Measurements from ENCODE around the gene ADAMTSL4. TPM values are rescaled to one million over a fixed set of nuclear protein-coding genes. Genes with fewer than 3 reads are reported as not detected.

Gene ADAMTSL4
- polyA plus RNA-seq, 1 of the 3 experiments (the other 2 are of a cell fraction) = 3.4 TPM

- TF ChIP-seq, protein P1, sequence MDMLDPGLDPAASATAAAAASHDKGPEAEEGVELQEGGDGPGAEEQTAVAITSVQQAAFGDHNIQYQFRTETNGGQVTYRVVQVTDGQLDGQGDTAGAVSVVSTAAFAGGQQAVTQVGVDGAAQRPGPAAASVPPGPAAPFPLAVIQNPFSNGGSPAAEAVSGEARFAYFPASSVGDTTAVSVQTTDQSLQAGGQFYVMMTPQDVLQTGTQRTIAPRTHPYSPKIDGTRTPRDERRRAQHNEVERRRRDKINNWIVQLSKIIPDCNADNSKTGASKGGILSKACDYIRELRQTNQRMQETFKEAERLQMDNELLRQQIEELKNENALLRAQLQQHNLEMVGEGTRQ (IDR thresholded peaks at IDR 0.05; ENCODE audit: borderline replicate concordance, low read depth, low read length) = no peak
These were observed 27.8 kb downstream of the ADAMTSL4 start (continued) for GRCh38 chr1:150576794-150577556.

DNA sequence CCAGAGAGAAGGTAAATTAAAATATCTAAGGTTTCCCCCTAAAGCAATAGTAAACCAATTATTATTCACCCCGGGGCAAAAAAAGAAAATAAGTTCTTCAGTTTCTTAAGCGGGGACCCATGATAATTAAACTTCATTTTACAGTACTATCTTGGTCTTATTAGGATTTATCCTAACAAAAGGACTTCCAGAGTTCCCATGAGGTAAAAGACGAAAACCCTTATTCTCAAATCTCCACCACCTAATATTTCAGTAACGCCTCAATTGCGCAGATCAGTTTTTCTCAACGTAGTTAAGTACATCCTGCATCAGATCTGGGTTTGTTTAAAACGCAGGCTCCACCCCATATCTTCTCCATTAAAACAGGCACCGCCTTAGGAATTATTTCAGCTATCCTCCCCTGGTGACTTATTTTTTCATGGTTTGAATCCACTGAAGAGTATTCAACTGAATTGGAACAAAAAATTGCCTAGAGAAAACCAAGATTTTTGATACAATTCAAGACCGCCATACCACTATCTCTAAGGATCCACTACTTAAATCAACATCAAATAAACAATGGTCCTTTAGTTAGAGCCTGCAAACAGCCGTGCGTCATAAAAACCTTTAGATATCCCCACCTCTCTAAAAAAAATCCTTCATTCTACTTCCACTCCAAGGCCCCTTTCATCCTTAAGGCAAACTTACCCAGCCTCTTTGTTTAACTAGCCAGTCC, 28.5 kb downstream of the ADAMTSL4 start:
- Histone ChIP-seq H3K36me3 (replicated peaks in 1 of 2; ENCODE audit: control insufficient read depth in 1 of 2, insufficient read depth in 2 of 2, low read length in 1 of 2) (peaks cover 54 to 64% of the 10 kb centered on the region in 2 experiments), H3K9ac (peak overlapping the region; percentile 100), H3K27me3 (ENCODE audit: insufficient read depth) (no peaks in the 10 kb centered on the region), H3K9me2 (no peaks in the 10 kb centered on the region), H3F3A (replicated peaks; ENCODE audit: insufficient read depth) (peaks cover 68% of the 10 kb centered on the region), H3K4me2 (peak overlapping the region; percentile 89), H3K79me2 (ENCODE audit: insufficient read depth) (peaks cover 92% of the 10 kb centered on the region), H4K20me1 (ENCODE audit: insufficient read depth) (peaks cover 64% of the 10 kb centered on the region), H3K4me3 (ENCODE audit: low read depth in 2 of 2, low read length in 1 of 2) (peak overlapping the region; percentile 95 to 98), H3K9me3 (no peaks in the 10 kb centered on the region), H2AFZ (ENCODE audit: low read depth) (no peak overlapping the region), H3K4me1 (ENCODE audit: control insufficient read depth in 1 of 2, insufficient read depth in 2 of 2, low read depth in 1 of 2, low read length in 1 of 2) (peaks cover 15 to 28% of the 10 kb centered on the region in 2 experiments; a peak in 3 of 4 replicates), H3K27ac (ENCODE audit: low read depth in 2 of 2, low read length in 1 of 2) (peak overlapping the region; percentile 97 to 100)
- under 1% methylated on average over 11 of the region's 11 CpGs for WGBS (ENCODE audit: low lambda C conversion rate)
- DNase-seq = peak; percentile 22
- no peak for TF ChIP-seq ZBTB33 (IDR thresholded peaks at IDR 0.05; ENCODE audit: borderline replicate concordance, low read depth)
- no peak for TF ChIP-seq NRF1 (IDR thresholded peaks at IDR 0.05; ENCODE audit: low read depth, low read length)
- TF ChIP-seq, protein P1 (IDR thresholded peaks at IDR 0.05; ENCODE audit: borderline replicate concordance, low read depth, low read length) = no peak
- TF ChIP-seq POLR2AphosphoS5 (IDR thresholded peaks at IDR 0.05; ENCODE audit: low read depth, low read length) = peak; percentile 24; the same call in 1 of the 2 replicates
- TF ChIP-seq RCOR1 (IDR thresholded peaks at IDR 0.05; ENCODE audit: low read length) = no peak
- CTCF ChIA-PET = interaction anchor here (1.7 to 13.4 kb wide), 2 partner anchors 10 to 16 kb away, joined by 9 to 142 read pairs; no protein-coding TSS in a partner anchor
- POLR2A ChIA-PET = interaction anchor here (0.6 to 7.0 kb wide), 5 partner anchors 13 to 427 kb away, joined by 3 to 149 read pairs (median 4); partner anchors contain the start of gene ENSA

All from SK-N-SH (cell line).